HG03575 (cell line): Measurements from ENCODE around the gene MAP3K6.

Source experiments
- ATAC-seq: cut with Tn5 transposase; IDR thresholded peaks from one replicate; pipeline ENCODE4 v1.9.1; 2021; ENCODE audit not compliant: unreplicated experiment, insufficient number of reproducible peaks, low FRiP score; ENCODE audit errors: extremely low read depth

The MAP3K6 gene

DNA sequence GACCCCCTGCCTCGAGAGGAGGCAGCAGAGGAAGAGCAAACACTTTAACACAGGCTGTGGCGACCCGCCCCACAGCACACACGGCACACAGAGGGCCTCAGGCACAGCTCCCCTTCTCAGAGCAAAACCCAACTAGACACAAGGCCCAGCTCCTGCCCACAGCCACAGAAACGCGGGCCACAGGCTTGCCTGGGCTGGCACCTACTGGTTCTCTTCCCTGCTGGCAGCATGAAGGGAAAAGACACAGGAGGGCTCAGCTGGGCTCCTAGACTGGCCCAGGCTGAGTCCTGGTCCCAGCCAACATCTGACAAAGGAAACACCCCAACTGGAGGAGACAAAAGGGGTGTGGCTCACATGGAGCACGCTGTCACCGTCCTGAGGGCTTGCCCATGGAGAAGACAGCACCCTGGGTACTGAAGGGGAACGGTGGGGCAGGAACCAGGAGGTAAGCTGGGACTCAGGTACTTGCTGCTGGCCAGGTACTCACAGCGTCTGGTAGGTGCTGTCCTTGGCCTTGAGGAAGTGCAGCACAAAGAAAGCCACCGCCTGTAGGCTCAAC is 12.9 kb upstream of the MAP3K6 start:
- ATAC-seq, result no peak

DNA sequence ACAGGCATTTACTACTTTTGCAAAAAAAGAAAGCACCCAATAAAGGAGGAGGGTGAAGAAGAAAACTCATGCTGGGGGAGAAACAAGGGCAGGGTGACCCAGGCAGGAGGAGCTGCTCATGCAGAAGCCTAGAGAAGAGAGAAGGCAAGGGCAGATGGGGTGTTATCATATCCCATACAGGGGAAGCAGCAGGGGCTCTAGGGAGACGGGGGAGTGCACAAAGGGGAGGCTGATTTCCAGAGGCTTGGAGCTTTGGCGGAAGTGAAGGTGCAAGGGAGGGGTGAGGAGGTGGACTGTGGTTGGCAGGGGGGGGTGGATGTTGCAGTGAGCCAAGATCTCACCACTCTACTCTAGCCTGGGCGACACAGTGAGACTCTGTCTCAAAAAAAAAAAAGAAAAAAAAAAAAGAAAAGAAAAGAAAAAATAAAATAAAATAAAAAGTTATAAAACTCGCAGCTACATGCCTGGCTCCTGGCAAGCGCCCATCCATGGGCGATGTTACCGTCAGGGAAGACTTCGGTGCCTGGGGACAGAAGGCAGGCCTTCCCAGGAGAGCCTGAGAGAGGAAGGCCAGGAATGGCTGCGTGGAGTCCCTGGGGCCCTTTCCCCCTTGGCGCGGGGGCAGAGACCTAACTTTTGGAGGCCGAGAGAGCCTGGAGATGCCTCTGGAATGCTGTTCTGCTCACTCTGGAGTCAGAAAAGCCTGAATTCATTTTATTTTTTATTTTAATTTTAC is 11.2 kb upstream of the MAP3K6 start:
- no peak for ATAC-seq

DNA sequence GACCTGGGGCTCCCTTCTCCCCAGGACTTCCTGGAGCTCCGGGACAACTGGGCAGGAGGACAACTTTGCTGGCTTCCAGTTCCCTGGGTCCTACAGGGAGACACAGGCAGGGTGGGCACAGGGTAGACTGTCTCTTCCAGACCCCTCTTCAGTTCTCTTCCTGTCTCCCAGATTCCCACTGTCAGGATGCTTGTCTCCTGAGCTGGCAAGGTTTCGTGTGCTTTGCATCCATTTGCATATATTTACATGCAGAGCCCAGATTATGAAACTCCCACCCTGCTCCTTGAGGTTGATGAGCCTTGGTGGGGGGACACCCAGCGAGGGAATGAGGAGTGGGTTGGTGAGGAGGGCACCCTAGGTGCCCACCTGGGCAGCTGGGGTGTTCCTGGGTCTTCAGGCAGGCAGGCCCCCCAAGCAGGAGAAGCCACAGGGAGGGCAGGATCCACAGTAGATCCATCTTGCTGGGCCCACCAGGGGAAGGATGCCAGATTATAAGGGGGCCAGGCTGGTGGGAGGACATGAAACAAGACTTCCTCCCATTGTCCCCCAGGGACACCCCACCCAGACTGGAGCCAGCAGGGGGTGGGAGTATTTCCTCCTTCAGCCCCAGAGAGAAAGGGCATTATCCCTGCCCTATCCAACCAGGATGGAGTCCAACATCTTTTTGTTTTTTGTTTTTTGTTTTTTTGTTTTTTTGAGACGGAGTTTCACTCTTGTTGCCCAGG is 7.8 kb upstream of the MAP3K6 start, which contains the start of gene FCN3:
FCN3 (minus strand) TSS at position 463 of the 725 bp plus-strand sequence; CDS start at position 457, 6 bp downstream.
- no peak for ATAC-seq

DNA sequence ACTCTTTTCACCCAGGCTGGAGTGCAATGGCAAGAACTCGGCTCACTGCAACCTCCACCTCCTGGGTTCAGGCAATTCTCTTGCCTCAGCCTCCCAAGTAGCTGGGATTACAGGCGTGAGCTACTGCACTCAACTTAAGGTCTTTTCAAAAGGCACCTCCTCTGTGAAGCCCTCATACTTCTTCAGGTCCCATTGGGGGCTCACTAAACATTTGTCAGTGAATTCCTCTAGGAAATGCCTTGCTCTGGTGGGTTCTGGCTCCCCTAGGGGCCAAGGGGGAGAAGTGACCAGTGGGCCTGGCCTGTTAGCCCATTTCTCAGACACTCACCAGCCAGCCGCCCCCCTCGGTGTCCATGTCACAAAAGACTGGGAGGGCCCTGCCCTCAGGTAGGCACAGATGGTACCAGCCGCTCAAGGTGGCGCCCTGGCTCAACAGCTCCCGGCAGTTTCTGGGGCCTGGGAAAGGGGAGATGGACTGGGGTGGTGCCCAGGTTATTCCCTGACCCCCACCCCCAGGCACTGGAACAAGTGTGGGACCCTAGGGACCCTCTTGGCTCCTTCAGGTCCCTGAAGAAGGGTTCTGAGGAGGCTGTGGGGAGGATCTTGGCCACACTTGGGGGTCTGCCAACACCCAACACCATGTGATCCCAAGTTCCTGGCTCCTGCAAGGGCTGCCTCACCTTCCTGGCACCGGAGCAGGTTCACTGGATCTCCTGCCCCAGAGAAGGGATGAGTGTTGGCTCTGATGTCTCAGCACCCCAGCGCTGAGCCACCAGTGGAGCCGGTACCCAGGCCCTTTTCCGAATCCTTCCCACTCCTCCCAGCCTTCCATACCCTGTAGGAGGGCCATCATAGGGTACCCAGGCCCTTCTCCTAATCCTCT is 6.3 kb upstream of the MAP3K6 start:
- ATAC-seq, result no peak

DNA sequence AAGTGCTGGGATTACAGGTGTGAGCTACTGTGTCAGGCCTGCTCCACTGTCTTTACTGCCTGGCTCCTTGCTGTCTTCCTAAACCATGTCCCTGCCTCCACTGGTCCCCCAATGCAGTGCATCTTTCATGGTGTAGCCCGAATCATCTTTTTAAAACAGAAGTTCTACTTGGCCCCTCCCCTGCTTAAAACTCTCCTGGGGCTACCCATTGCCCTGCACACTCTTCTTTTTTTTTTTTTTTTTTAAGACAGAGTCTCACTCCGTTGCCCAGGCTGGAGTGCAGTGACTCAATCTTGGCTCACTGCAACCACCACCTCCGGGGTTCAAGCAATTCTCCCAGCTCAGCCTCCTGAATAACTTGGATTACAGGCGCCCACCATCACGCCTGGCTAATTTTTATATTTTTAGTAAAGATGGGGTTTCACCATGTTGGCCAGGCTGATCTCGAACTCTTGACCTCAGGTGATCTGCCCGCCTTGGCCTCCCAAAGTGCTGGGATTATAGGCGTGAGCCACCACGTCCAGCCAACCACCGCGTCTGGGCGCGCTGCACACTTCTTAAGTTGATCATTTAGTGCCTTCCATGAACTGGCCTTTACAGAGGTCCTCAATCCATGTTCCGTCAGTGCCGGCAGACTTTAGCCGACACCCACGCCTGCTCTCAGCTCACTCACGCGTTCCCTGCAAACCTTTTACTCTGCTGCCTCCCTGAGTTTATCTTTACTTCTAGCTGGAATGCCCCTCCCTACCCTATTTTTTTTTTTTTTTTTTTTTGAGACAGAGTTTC is 5.5 kb upstream of the MAP3K6 start:
- no peak for ATAC-seq

DNA sequence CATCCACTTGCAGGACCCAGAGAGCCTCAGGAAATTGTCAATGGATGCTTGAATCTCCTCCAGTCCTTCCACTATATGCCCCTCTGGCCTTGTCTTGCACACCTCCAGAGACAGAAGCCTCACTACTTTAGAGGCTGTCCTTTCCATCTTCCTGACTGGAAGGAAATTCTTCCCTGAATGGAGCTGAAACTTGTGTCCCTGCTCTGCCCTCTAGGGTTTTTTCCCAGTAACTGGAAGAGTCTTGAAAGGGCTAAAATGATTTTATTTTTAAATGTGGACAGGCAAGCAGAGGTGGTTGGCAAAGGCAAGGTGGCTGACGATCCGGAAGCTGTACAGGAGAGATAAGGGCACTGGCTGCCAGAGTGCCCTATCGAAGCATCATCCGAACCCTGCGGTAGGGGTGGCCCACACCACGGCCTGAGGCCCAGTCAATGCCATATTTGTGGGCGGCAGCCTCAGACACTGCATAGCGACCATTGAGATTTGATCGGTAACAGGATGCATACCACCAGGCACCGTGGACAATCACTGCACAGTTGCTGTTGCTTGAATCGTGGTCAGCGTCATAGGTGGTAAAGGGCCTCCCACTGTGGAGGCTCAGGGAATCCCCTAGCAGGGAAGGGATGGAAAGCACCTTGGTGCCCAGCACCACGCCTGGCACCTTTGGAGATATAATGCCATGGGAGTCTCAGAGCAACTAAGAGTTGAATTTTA is 2.3 kb upstream of the MAP3K6 start:
- ATAC-seq, result no peak

DNA sequence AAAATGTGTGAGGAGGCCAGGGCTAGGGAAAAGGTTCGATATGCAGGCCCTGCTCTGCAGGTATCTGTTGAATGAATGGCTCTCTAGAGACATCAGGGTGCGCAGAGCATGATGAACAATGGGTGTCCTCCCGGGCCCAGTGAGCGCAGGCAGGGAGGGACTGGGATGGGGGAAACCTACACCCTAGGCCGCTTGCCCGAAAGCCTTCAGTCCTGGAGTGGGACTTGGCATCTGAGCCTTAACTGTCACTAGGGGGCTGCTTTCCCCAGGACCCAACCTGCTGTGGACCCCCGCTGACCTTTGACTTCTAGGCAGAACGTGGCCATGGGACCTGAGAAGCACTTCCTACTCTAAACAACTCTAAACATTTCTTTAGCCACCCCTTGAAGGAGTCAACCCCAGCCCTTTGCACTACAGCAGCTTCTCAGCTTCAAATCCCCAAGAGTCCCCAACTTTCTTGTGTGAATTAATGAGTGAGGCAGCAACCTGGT is 444 bp upstream of the MAP3K6 start:
- ATAC-seq, result no peak

DNA sequence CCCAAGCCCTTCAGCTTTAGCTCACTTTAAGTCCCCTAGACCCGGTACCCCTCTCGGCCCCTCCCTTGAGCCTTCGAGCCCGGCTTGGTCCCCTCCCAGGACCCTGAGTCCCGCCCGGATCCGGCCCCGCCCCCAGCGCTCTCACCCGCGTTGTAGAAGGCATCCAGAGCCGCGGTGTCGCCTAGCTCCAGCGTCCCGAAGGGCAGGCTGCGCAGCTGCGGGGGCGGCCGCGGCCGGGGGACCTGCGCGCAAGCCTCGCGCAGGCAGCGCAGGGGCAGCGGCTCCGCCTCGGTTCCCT is 699 bp downstream of the MAP3K6 start:
- ATAC-seq, result no peak

DNA sequence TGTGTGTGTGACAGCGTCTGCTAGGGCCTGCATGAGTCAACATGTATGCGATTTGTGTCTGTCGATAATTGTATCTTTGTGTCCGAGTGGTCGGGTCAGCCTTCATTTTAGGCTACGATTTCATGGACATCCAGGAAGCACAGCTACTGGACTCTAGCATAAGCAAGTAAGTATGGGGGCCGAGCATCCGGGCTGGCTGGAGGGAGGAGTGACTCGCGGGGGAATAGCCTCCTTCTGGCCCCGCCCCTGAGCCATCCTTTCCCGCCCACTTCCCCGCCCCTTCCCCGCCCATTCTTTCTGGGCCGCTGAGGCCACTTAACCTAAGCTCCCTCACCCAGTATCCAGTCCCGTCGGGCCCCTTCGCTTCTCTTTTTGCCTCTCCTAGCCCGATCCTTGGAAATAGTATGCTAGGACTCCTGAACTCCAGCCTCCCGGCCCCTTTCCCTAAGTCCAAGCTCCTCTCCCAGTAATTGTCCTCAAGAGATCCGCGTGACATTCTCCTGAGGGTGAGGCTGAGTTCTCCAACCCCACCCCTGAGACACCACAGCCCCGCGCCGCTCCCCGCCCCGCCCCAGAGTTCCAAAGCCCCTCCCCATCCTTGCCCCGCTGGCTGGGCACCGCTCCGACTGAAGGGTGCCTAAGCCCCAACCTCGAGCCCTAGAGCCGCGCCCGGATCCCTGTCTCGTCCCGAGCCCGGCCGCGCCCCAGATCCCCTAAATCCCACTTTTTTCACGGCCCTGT is 1.2 kb downstream of the MAP3K6 start:
- ATAC-seq, result no peak

DNA sequence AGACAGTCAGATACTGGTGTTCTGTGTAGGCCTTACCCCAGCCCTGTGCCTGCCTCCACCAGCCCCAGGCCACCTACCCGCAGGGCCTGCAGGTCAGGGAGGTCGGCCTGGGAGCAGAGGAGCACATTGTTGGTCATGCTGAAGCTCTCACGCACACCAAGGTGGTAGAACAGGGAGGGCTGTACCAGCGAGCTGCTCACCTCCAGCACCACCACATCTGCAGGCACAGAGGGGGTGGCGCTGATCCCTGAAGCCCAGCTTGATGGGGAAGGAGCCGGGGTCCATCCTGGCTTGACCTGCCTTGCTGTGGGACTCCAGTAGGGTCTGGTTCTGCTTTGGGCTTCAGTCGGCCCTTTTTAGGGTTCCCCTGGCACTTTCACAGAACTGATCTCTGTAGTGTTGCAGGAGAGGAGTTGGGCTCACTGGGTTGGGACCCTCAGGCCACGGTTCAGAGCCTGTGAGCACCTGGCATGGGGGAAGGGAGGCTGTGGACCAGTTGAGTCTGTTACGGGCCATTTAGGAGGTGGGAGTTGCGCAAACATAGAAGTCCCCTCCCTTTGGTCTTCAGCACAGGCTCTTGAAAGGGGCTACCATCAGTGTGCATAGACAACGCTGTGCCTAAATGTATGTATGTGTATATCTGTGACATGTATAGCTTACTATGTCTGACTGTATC is 1.9 kb downstream of the MAP3K6 start:
- no peak for ATAC-seq

DNA sequence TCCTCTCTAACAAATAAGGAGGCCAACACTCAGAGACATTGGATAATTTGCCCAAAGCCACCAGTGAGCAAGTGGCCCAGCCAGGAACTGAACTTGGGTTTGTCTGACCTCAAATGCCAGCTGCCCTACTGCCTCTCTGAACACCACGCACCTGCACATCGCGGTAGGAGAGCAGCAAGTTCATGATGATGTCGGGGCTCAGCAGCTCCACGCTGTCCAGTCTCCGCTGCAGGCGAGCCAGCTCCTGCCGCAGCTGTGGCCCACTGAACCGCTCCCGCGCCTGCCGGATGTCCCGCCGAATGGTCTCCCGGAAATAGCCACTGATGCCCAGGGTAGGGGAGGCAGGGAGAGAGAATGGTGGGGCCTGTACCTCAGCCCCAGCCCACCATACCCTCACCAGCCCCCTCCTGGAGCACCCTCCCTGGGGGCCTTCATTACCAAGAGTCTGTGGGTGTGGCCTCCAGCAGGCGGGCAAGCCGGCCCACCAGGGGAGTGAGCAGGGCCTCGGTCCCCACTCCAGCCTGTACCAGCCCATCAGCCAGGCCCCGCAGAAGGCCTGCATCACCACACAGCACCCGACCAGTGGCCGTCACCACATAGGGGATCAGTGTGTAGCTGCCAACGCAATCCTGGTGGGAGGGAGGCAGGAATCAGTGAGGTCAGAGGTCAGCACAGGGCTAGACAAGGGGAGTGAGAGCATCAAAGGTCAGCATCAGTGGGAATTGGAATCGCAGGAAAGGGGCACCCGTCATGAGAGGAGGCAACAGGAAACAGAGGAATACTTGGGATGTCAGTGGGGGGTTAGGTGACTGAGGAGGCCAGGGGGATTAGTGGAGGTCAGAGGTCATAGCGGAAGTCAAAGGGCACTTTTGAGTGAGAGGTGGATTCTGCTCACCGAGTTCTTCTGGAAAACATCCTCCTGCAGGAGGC is 2.7 kb downstream of the MAP3K6 start:
- no peak for ATAC-seq

DNA sequence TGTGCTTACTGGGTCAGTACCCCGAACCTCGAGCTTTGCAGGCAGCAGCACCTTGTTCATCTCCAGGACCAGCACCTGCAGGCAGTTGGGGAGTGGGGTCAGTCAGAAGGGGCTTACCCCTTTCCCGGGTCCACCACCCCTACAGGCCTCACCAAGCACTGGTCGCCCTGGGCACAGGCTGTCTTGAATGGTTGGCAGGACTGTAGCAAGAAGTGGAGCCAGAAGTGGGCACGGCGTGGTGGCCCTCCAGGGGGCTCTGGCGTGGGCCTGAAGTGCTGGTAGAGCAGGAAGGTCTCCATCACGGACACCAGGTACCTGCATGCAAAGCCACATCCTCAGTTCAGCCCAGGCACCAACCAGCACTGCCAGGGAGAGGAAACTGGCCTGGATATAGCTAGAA is 5.2 kb downstream of the MAP3K6 start:
- ATAC-seq, result no peak

DNA sequence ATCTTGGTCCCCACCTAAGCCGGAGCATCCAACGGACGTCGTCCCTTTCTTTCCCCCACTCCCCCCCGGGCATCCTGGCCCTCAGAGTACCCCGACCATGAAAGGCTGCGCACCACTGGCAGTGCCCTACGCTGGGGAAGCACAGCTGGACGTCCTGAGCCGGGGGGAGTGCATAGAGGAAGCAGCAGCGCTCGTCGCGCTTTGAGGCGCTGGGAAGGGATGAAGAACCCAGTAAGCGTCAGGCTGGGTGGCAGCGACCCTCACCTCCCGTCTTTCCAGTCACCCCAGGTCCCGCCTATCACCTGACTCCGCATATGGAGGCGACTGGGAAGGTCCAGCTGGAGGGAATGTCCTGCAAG is 5.7 kb downstream of the MAP3K6 start:
- ATAC-seq, result no peak

DNA sequence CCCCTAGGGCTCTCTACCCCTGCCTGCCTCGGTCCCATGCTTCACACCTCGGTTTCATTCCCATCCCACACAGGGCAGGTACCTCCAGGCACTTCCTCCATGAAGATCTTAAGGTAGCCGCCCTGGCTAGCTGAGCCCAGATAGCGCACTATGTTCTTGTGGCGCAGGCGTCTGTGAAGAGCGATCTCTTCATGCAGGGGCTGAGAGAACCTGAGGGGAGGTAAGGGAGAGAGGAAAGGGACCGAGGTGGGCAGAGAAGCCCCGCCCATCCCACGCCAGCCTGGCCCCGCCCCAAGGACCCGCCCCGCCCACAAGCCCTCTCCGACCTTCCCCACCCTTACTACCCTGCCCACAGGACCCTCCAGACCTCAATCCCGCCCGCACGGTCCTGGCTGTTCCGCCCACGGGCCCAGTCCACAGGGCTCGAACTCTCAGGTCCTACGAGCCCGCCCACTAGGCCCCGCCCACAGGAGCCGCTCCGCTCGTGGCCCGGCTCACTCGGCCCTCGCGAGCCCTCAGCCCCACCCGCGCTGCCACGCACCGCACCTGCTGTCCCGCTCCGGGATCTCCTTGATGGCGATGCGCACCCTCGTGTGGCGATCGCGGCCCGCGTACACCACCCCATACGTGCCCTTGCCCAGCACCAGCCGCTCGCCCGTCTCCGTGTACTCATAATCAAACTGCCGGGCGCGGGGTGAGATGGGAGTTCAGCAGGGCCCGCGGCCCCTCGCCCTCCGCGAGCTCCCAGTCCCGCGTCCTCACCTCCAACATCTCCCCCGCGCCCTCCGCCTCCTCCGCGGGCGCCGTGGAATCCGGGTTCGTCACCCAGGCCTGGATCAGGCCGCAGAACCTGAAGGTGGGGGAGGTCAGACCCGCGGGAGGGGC is 6.4 kb downstream of the MAP3K6 start:
- no peak for ATAC-seq

DNA sequence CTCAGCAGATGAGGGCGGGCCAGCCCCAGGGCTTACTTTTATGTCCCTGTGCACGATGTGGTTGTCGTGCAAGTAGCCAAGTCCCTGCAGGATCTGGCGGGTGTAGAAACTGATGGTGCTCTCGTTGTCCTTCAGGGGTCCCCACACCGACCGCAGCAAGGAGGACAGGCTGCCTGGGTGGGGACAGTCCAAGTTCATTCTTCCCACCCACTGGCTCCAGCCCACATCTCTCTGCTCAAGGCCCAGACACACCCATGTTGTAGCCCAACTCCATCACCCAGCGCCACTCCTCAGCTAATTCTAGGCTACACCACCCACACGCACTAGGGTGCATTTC is 7.0 kb downstream of the MAP3K6 start:
- ATAC-seq, result no peak
